Suprapubic skin (tissue), 4 donors: Measurements from ENCODE around the gene OR8B4.

ENCODE experiments used
- CTCF ChIP-seq, 2 donors: fragments of 200-600 bp in 1 of 2; fragments of 450-650 bp in 1 of 2; sonication (generic) in 1 of 2; IDR thresholded peaks; one replicate each; pipeline ENCODE4 v1.5.1; 2016 to 2019; ENCODE audit warnings: antibody characterized with exemption in 2 of 2, mild to moderate bottlenecking in 1 of 2, moderate library complexity in 1 of 2
- EP300 ChIP-seq: sonication (generic); formaldehyde crosslinking; IDR thresholded peaks from one replicate; pipeline ENCODE4 v1.6.1; 2017; ENCODE audit warnings: antibody characterized with exemption
- POLR2A ChIP-seq, 2 donors: fragments of 450-650 bp; IDR thresholded peaks; one replicate each; pipeline ENCODE4 v1.6.1; 2017; ENCODE audit warnings: antibody characterized with exemption in 2 of 2, mild to moderate bottlenecking in 2 of 2, moderate library complexity in 2 of 2
- POLR2AphosphoS5 ChIP-seq, 3 donors: sonication (generic); formaldehyde crosslinking; IDR thresholded peaks; one replicate each; pipeline ENCODE4 v1.6.1; 2017; ENCODE audit warnings: antibody characterized with exemption in 3 of 3

- TF ChIP-seq CTCF (IDR thresholded peaks at IDR 0.05) (no peak), POLR2AphosphoS5 (IDR thresholded peaks at IDR 0.05) (no peak), POLR2A (IDR thresholded peaks at IDR 0.05) (no peak), EP300 (no peak)
Measured at GRCh38 chr11:124429599-124429998, 4.9 kb upstream of the OR8B4 start.
